OCI-LY1 (cell line): ENCODE data around the gene CALR3.

Experiments used
- H2AFZ ChIP-seq: fragments of 200-600 bp; sonication (generic), shearing (Covaris generic); 2 replicates; pipeline ENCODE4 v1.6.0; 2014; ENCODE audit warnings: antibody characterized with exemption, mild to moderate bottlenecking, low read length
- H3F3A ChIP-seq: fragments of 200-600 bp; sonication (generic), shearing (Covaris generic); 2 replicates; pipeline ENCODE4 v1.6.0; 2014; ENCODE audit warnings: mild to moderate bottlenecking, antibody characterized with exemption, low read length, moderate library complexity; ENCODE audit not compliant: insufficient read depth
- H3K27ac ChIP-seq: fragments of 200-600 bp; sonication (generic); 2 replicates; pipeline ENCODE4 v1.5.1; 2014; ENCODE audit warnings: low read length, mixed run types, mild to moderate bottlenecking, low read depth; ENCODE audit not compliant: poor library complexity, severe bottlenecking
- H3K27me3 ChIP-seq: fragments of 200-600 bp; sonication (generic); 2 replicates; pipeline ENCODE4 v1.6.0; 2014; ENCODE audit warnings: antibody characterized with exemption, mild to moderate bottlenecking, low read length, moderate library complexity; ENCODE audit not compliant: insufficient read depth
- H3K36me3 ChIP-seq: fragments of 200-600 bp; sonication (generic); 2 replicates; pipeline ENCODE4 v1.6.1; 2014; ENCODE audit warnings: mild to moderate bottlenecking, antibody characterized with exemption, low read length, moderate library complexity, mixed read lengths; ENCODE audit not compliant: insufficient read depth
- H3K4me1 ChIP-seq: fragments of 200-600 bp; sonication (generic); 2 replicates; pipeline ENCODE4 v1.5.1; 2014; ENCODE audit warnings: mild to moderate bottlenecking, low read length, moderate library complexity; ENCODE audit not compliant: insufficient read depth, severe bottlenecking
- H3K4me2 ChIP-seq: fragments of 200-600 bp; sonication (generic), shearing (Covaris generic); 2 replicates; pipeline ENCODE4 v1.6.1; 2014; ENCODE audit warnings: low read length
- H3K4me3 ChIP-seq: fragments of 200-600 bp; sonication (generic); 2 replicates; pipeline ENCODE4 v1.5.1; 2014; ENCODE audit warnings: low read length, low read depth, mild to moderate bottlenecking, mixed read lengths; ENCODE audit not compliant: poor library complexity, severe bottlenecking
- H3K79me2 ChIP-seq: fragments of 200-600 bp; shearing (Covaris generic); 2 replicates; pipeline ENCODE4 v1.6.1; 2016; ENCODE audit warnings: mixed run types, low read length, mixed read lengths; ENCODE audit not compliant: insufficient read depth
- H3K9ac ChIP-seq: fragments of 200-600 bp; sonication (generic), shearing (Covaris generic); 2 replicates; pipeline ENCODE4 v1.6.1; 2014; ENCODE audit warnings: mild to moderate bottlenecking, low read length, mixed read lengths
- H3K9me2 ChIP-seq: fragments of 200-600 bp; sonication (generic), shearing (Covaris generic); 2 replicates; pipeline ENCODE4 v1.6.1; 2014; ENCODE audit warnings: low read depth, mild to moderate bottlenecking, low read length, mixed read lengths
- H3K9me3 ChIP-seq: fragments of 200-600 bp; shearing (Covaris generic); 2 replicates; pipeline ENCODE4 v1.6.1; 2014; ENCODE audit warnings: low read length, mixed read lengths
- H4K20me1 ChIP-seq: fragments of 200-600 bp; sonication (generic), shearing (Covaris generic); 2 replicates; pipeline ENCODE4 v1.6.0; 2016; ENCODE audit warnings: mild to moderate bottlenecking, low read length; ENCODE audit not compliant: insufficient read depth
- CTCF ChIP-seq: fragments of 200-600 bp; sonication (generic), shearing (Covaris generic); IDR thresholded peaks from 2 replicates; pipeline ENCODE4 v1.5.1; 2017; ENCODE audit warnings: mild to moderate bottlenecking, antibody characterized with exemption, low read length, moderate library complexity, mixed read lengths
- EZH2 ChIP-seq: fragments of 200-600 bp; sonication (generic), shearing (Covaris generic); IDR thresholded peaks from 2 replicates; pipeline ENCODE4 v1.8.0; 2017; ENCODE audit warnings: borderline replicate concordance, mixed run types, mild to moderate bottlenecking, antibody characterized with exemption, low read length, moderate library complexity, mixed read lengths

The CALR3 gene

GRCh38 chr19:16522559-16523377 is 26.8 kb upstream of the CALR3 start:
- no peak overlapping the region for H3K27ac ChIP-seq
- no peaks in the 10 kb centered on the region for H3K9me3 ChIP-seq
- H3K36me3 ChIP-seq, result peaks cover 96% of the 10 kb centered on the region
- H2AFZ ChIP-seq, result no peak overlapping the region
- no peak overlapping the region for H3K9ac ChIP-seq
- no peaks in the 10 kb centered on the region for H3K27me3 ChIP-seq
- H3K4me3 ChIP-seq, result no peak overlapping the region
- H3K9me2 ChIP-seq, result no peaks in the 10 kb centered on the region
- no peak overlapping the region for H3K4me2 ChIP-seq
- no peaks in the 10 kb centered on the region for H3K4me1 ChIP-seq
- TF ChIP-seq EZH2, result no peak
- no peak for TF ChIP-seq CTCF
- no peaks in the 10 kb centered on the region for H3K79me2 ChIP-seq
- H3F3A ChIP-seq, result no peaks in the 10 kb centered on the region
- no peaks in the 10 kb centered on the region for H4K20me1 ChIP-seq

GRCh38 chr19:16521715-16522289 is 25.8 kb upstream of the CALR3 start:
- Histone ChIP-seq H3K9me2 (no peaks in the 10 kb centered on the region), H3K4me3 (no peak overlapping the region), H3F3A (no peaks in the 10 kb centered on the region), H3K27ac (no peak overlapping the region), H3K9ac (no peak overlapping the region), H3K27me3 (no peaks in the 10 kb centered on the region), H3K4me1 (no peaks in the 10 kb centered on the region), H3K36me3 (peaks cover 96% of the 10 kb centered on the region), H4K20me1 (no peaks in the 10 kb centered on the region), H3K4me2 (no peak overlapping the region), H3K9me3 (no peaks in the 10 kb centered on the region), H2AFZ (no peak overlapping the region), H3K79me2 (no peaks in the 10 kb centered on the region)
- TF ChIP-seq CTCF (no peak), EZH2 (no peak)

- no peaks in the 10 kb centered on the region for H3K9me3 ChIP-seq
- no peaks in the 10 kb centered on the region for H3K27me3 ChIP-seq
- H3K9ac ChIP-seq, result no peak overlapping the region
- no peak overlapping the region for H3K27ac ChIP-seq
- no peaks in the 10 kb centered on the region for H3F3A ChIP-seq
- no peaks in the 10 kb centered on the region for H3K9me2 ChIP-seq
- peaks cover 96% of the 10 kb centered on the region for H3K36me3 ChIP-seq
- no peak for TF ChIP-seq EZH2
- no peak for TF ChIP-seq CTCF
- no peak overlapping the region for H3K4me3 ChIP-seq
- no peaks in the 10 kb centered on the region for H4K20me1 ChIP-seq
- H3K4me1 ChIP-seq, result no peaks in the 10 kb centered on the region
- H3K4me2 ChIP-seq, result no peak overlapping the region
- no peak overlapping the region for H2AFZ ChIP-seq
- no peaks in the 10 kb centered on the region for H3K79me2 ChIP-seq
These were observed 25.1 kb upstream of the CALR3 start for GRCh38 chr19:16520986-16521624.
